ENCODE data around the gene ASB7. TPM values are rescaled to one million over a fixed set of nuclear protein-coding genes. Genes with fewer than 3 reads are reported as not detected.
A peak's percentile ranks its signal among the peaks of the same experiment; 100 is the strongest.

The ASB7 gene
- total RNA-seq, 4 donors from 2014 or later, result 15.0 to 27.7 (median 22.7) TPM

GRCh38 chr15:100591835-100592234, 10.6 kb upstream of the ASB7 start:
- no peaks in the 10 kb centered on the region for H3K27me3 ChIP-seq
- TF ChIP-seq POLR2A (IDR thresholded peaks at IDR 0.05), result no peak
- DNase-seq, result no peak
- H3K4me3 ChIP-seq, result no peak overlapping the region
- H3K9me3 ChIP-seq, result no peaks in the 10 kb centered on the region
- H3K27ac ChIP-seq, result no peak overlapping the region
- H3K4me1 ChIP-seq, result no peaks in the 10 kb centered on the region
- intact Hi-C loops (cut with DNase I; ENCODE audit: low total_unique reads), result no loop called here
- H3K36me3 ChIP-seq, result no peaks in the 10 kb centered on the region

- no peak for DNase-seq
- Histone ChIP-seq H3K27ac (no peak overlapping the region), H3K4me1 (no peaks in the 10 kb centered on the region), H3K36me3 (no peaks in the 10 kb centered on the region), H3K4me3 (no peak overlapping the region), H3K27me3 (no peaks in the 10 kb centered on the region), H3K9me3 (no peaks in the 10 kb centered on the region)
- TF ChIP-seq POLR2A (IDR thresholded peaks at IDR 0.05) (no peak), CTCF (IDR thresholded peaks at IDR 0.05) (no peak)
- intact Hi-C loops (cut with DNase I; ENCODE audit: low total_unique reads), result no loop called here
Measured at GRCh38 chr15:100592898-100593297, 9.5 kb upstream of the ASB7 start.

- Histone ChIP-seq H3K27ac (no peak overlapping the region), H3K4me3 (no peak overlapping the region), H3K36me3 (no peaks in the 10 kb centered on the region), H3K9me3 (no peaks in the 10 kb centered on the region), H3K27me3 (no peaks in the 10 kb centered on the region), H3K4me1 (no peaks in the 10 kb centered on the region)
- TF ChIP-seq CTCF (IDR thresholded peaks at IDR 0.05), result no peak
- no peak for TF ChIP-seq POLR2A (IDR thresholded peaks at IDR 0.05)
- intact Hi-C loops (cut with DNase I; ENCODE audit: low total_unique reads), result no loop called here
- DNase-seq, result no peak
Measured at GRCh38 chr15:100593431-100593830, 9.0 kb upstream of the ASB7 start.

GRCh38 chr15:100595964-100596363, 6.4 kb upstream of the ASB7 start:
- Histone ChIP-seq H3K4me3 (no peak overlapping the region), H3K4me1 (peaks cover 0 to 6% of the 10 kb centered on the region in 2 donors), H3K27me3 (no peaks in the 10 kb centered on the region), H3K9me3 (no peaks in the 10 kb centered on the region), H3K36me3 (no peaks in the 10 kb centered on the region), H3K27ac (peak overlapping the region; percentile 0 to 33)
- no peak for DNase-seq
- intact Hi-C loops (cut with DNase I; ENCODE audit: low total_unique reads), result no loop called here
- TF ChIP-seq POLR2A (IDR thresholded peaks at IDR 0.05) (no peak), CTCF (IDR thresholded peaks at IDR 0.05) (no peak)

- TF ChIP-seq POLR2A (IDR thresholded peaks at IDR 0.05) (no peak), CTCF (IDR thresholded peaks at IDR 0.05) (no peak)
- no peaks in the 10 kb centered on the region for H3K27me3 ChIP-seq
- peak overlapping the region; percentile 8 to 33 for H3K27ac ChIP-seq
- peaks cover 0 to 9% of the 10 kb centered on the region in 2 donors for H3K4me1 ChIP-seq
- DNase-seq, result peak in 1 of 2 donors; percentile 28
- H3K4me3 ChIP-seq, result no peak overlapping the region
- intact Hi-C loops (cut with DNase I; ENCODE audit: low total_unique reads), result no loop called here
- H3K9me3 ChIP-seq, result no peaks in the 10 kb centered on the region
- H3K36me3 ChIP-seq, result no peaks in the 10 kb centered on the region
Measured at GRCh38 chr15:100596792-100597191, 5.6 kb upstream of the ASB7 start.

GRCh38 chr15:100597862-100598261, 4.5 kb upstream of the ASB7 start:
- no peaks in the 10 kb centered on the region for H3K36me3 ChIP-seq
- no peak for DNase-seq
- H3K4me1 ChIP-seq, result peaks cover 0 to 9% of the 10 kb centered on the region in 2 donors
- no peaks in the 10 kb centered on the region for H3K27me3 ChIP-seq
- no peak overlapping the region for H3K27ac ChIP-seq
- TF ChIP-seq POLR2A (IDR thresholded peaks at IDR 0.05) (no peak), CTCF (IDR thresholded peaks at IDR 0.05) (no peak)
- no peak overlapping the region for H3K4me3 ChIP-seq
- intact Hi-C loops (cut with DNase I; ENCODE audit: low total_unique reads), result no loop called here
- no peaks in the 10 kb centered on the region for H3K9me3 ChIP-seq
